Spleen (tissue), 7 donors: ENCODE data around the gene ELK1.

Source experiments
- POLR2A ChIP-seq, 3 donors: fragments of 450-650 bp; IDR thresholded peaks; one replicate each; pipeline ENCODE4 v1.5.1; 2017; ENCODE audit warnings: antibody characterized with exemption in 3 of 3, mild to moderate bottlenecking in 1 of 3
- POLR2AphosphoS5 ChIP-seq, 3 donors: sonication (generic); formaldehyde crosslinking; IDR thresholded peaks; one replicate each; pipeline ENCODE4 v1.5.1; 2017; ENCODE audit warnings: antibody characterized with exemption in 3 of 3
- TF ChIP-seq, protein P1 (sequence below), 11 experiments: fragments of 200-600 bp in 7 of 11; fragments of 450-650 bp in 4 of 11; sonication (generic) in 4 of 11; IDR thresholded peaks in 8 of 11; conservative IDR thresholded peaks in 3 of 11; 1 replicate in 7 of 11; 2 replicates in 4 of 11; pipeline versions ENCODE4 v1.4.0 to v1.8.0; 2016 to 2021; ENCODE audit warnings: antibody characterized with exemption in 11 of 11, inconsistent platforms in 4 of 11, mild to moderate bottlenecking in 1 of 11
- donor health status: DM: no; HTN: no; CAD: no; lungs with moderate emphysema.
- donor health status: DM: no; HTN: no; CAD: no.
- donor health status: DM: no; HTN: no; CAD: no.

DNA sequence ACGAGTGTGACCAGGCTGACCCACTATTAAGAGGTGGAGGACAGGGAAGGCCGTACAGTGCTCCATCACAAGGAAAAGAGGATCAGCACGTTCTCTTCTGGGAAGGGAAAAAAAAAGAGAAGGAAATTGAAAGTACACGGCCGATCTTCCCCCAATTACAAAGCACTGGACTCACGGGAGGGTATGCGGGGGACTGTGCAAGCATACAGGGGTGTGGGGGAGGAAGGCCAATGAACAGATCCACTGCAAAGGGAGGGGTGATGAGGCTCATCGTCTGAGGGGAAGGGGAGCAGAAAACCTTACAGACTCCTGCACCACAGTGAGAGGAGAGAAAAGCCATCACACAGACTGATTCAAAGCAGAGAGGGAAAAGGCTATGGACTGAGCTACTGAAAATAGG is 1.1 kb downstream of the ELK1 start:
- TF ChIP-seq POLR2A (IDR thresholded peaks at IDR 0.05) (no peak), POLR2AphosphoS5 (IDR thresholded peaks at IDR 0.05) (no peak)
- TF ChIP-seq, protein P1, sequence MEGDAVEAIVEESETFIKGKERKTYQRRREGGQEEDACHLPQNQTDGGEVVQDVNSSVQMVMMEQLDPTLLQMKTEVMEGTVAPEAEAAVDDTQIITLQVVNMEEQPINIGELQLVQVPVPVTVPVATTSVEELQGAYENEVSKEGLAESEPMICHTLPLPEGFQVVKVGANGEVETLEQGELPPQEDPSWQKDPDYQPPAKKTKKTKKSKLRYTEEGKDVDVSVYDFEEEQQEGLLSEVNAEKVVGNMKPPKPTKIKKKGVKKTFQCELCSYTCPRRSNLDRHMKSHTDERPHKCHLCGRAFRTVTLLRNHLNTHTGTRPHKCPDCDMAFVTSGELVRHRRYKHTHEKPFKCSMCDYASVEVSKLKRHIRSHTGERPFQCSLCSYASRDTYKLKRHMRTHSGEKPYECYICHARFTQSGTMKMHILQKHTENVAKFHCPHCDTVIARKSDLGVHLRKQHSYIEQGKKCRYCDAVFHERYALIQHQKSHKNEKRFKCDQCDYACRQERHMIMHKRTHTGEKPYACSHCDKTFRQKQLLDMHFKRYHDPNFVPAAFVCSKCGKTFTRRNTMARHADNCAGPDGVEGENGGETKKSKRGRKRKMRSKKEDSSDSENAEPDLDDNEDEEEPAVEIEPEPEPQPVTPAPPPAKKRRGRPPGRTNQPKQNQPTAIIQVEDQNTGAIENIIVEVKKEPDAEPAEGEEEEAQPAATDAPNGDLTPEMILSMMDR (IDR thresholded peaks at IDR 0.05 in 8 of 11, conservative IDR thresholded peaks at IDR 0.05 in 3 of 11): no peak
